Esophagus muscularis mucosa (tissue), 4 donors: Measurements from ENCODE around the gene RNF135. TPM values are rescaled to one million over a fixed set of nuclear protein-coding genes. Genes with fewer than 3 reads are reported as not detected.
"Not testable (repeated sequence)": the region's sequence is repeated elsewhere in the genome, so short reads cannot be mapped to it uniquely, and the experiment has no call there.

Experiments used
- DNase-seq: peaks from one replicate; pipeline ENCODE4 v3.0.0-alpha.2; 2017; ENCODE audit errors: extremely low spot score
- H3K27ac ChIP-seq, 4 donors: fragments of 200-600 bp; sonication (generic); replicated peaks in 1 of 4; 1 replicate in 3 of 4; 2 replicates in 1 of 4; pipeline ENCODE4 v1.5.1; 2016 to 2019; ENCODE audit warnings: mild to moderate bottlenecking in 1 of 4
- H3K27me3 ChIP-seq, 4 donors: fragments of 200-600 bp; sonication (generic); one replicate each; pipeline versions ENCODE4 v1.5.1 to v1.6.0; 2016 to 2019
- H3K36me3 ChIP-seq, 4 donors: fragments of 200-600 bp; sonication (generic); one replicate each; pipeline ENCODE4 v1.5.1; 2016 to 2019
- H3K4me1 ChIP-seq, 4 donors: fragments of 200-600 bp; sonication (generic); one replicate each; pipeline ENCODE4 v1.5.1; 2016 to 2019
- H3K4me3 ChIP-seq, 4 donors: fragments of 200-600 bp; sonication (generic); 1 replicate in 2 of 4; 2 replicates in 2 of 4; pipeline ENCODE4 v1.5.1; 2016 to 2019; ENCODE audit warnings: mild to moderate bottlenecking in 4 of 4, moderate library complexity in 1 of 4
- H3K9me3 ChIP-seq, 4 donors: fragments of 200-600 bp; sonication (generic); 1 replicate in 3 of 4; 2 replicates in 1 of 4; pipeline ENCODE4 v1.5.1; 2016 to 2019
- CTCF ChIP-seq, 3 experiments: fragments of 200-600 bp in 2 of 3; fragments of 450-650 bp in 1 of 3; sonication (generic) in 2 of 3; IDR thresholded peaks; one replicate each; pipeline ENCODE4 v1.5.1; 2017 to 2019; ENCODE audit warnings: antibody characterized with exemption in 3 of 3, mild to moderate bottlenecking in 2 of 3, moderate library complexity in 1 of 3
- EP300 ChIP-seq: sonication (generic); formaldehyde crosslinking; IDR thresholded peaks from one replicate; pipeline ENCODE4 v1.6.1; 2017; ENCODE audit warnings: antibody characterized with exemption
- POLR2A ChIP-seq: fragments of 450-650 bp; IDR thresholded peaks from one replicate; pipeline ENCODE4 v1.6.1; 2017; ENCODE audit warnings: antibody characterized with exemption, moderate library complexity, mild to moderate bottlenecking, low read depth
- POLR2AphosphoS5 ChIP-seq, 2 donors: sonication (generic); formaldehyde crosslinking; IDR thresholded peaks; one replicate each; pipeline ENCODE4 v1.6.1; 2017; ENCODE audit warnings: antibody characterized with exemption in 2 of 2
- WGBS: methylation state at CpG from one replicate; pipeline ENCODE4 v1.1.5; 2018; 5-methylcytosine and 5-hydroxymethylcytosine counted together
- intact Hi-C: fragments of 100-400 bp; cut with DNase I; formaldehyde crosslinking; loops from one replicate; pipeline ENCODE4 v1.15.1; 2023
- total RNA-seq, 4 donors: library from RNA; depleted of rRNA; stranded (reverse); fragments of >200 nt; gene quantifications; one replicate each; pipeline versions ENCODE4 v1.1.0 to v1.2.1, GENCODE V29; 2016

Gene RNF135
- total RNA-seq, 4 donors from 2014 or later, result 20.0 to 28.1 (median 22.9) TPM

GRCh38 chr17:30926516-30926915 is 44.3 kb upstream of the RNF135 start:
- no peaks in the 10 kb centered on the region for H3K9me3 ChIP-seq
- DNase-seq, result no peak
- intact Hi-C loops, result no loop called here
- no peaks in the 10 kb centered on the region for H3K36me3 ChIP-seq
- 81% methylated on average over 6 of the region's 6 CpGs for WGBS
- H3K4me1 ChIP-seq, result peaks cover 10 to 16% (median 15%) of the 10 kb centered on the region in 4 donors
- H3K27ac ChIP-seq, result no peak overlapping the region
- peaks cover 9 to 57% (median 18%) of the 10 kb centered on the region in 4 donors for H3K27me3 ChIP-seq
- H3K4me3 ChIP-seq, result no peak overlapping the region
- TF ChIP-seq CTCF (IDR thresholded peaks at IDR 0.05) (no peak), POLR2AphosphoS5 (IDR thresholded peaks at IDR 0.05) (no peak), POLR2A (no peak), EP300 (no peak)

GRCh38 chr17:30927756-30928155 is 43.1 kb upstream of the RNF135 start:
- 97% methylated on average over 5 of the region's 5 CpGs for WGBS
- Histone ChIP-seq H3K4me3 (no peak overlapping the region), H3K27me3 (peaks cover 0 to 44% (median 7%) of the 10 kb centered on the region in 4 donors), H3K27ac (no peak overlapping the region), H3K4me1 (peaks cover 2 to 3% (median 3%) of the 10 kb centered on the region in 4 donors), H3K9me3 (no peaks in the 10 kb centered on the region), H3K36me3 (no peaks in the 10 kb centered on the region)
- no peak for TF ChIP-seq POLR2AphosphoS5 (IDR thresholded peaks at IDR 0.05)
- TF ChIP-seq EP300, result no peak
- no peak for TF ChIP-seq CTCF (IDR thresholded peaks at IDR 0.05)
- no peak for TF ChIP-seq POLR2A
- intact Hi-C loops, result no loop called here
- DNase-seq, result no peak

GRCh38 chr17:30928584-30928983 is 42.3 kb upstream of the RNF135 start:
- 77% methylated on average over 3 of the region's 3 CpGs for WGBS
- H3K36me3 ChIP-seq, result no peaks in the 10 kb centered on the region
- DNase-seq, result no peak
- H3K4me1 ChIP-seq, result no peaks in the 10 kb centered on the region
- no peak overlapping the region for H3K27ac ChIP-seq
- no peak overlapping the region for H3K4me3 ChIP-seq
- no peaks in the 10 kb centered on the region for H3K9me3 ChIP-seq
- H3K27me3 ChIP-seq, result peaks cover 0 to 36% (median 1%) of the 10 kb centered on the region in 4 donors
- intact Hi-C loops, result no loop called here
- no peak for TF ChIP-seq POLR2AphosphoS5 (IDR thresholded peaks at IDR 0.05)
- TF ChIP-seq CTCF (IDR thresholded peaks at IDR 0.05), result no peak
- TF ChIP-seq POLR2A, result no peak
- TF ChIP-seq EP300, result no peak

- no peak for DNase-seq
- 77% methylated on average over 8 of the region's 8 CpGs for WGBS
- TF ChIP-seq CTCF (IDR thresholded peaks at IDR 0.05) (no peak), POLR2AphosphoS5 (IDR thresholded peaks at IDR 0.05) (no peak), POLR2A (no peak), EP300 (no peak)
- H3K36me3 ChIP-seq, result no peaks in the 10 kb centered on the region
- H3K9me3 ChIP-seq, result no peaks in the 10 kb centered on the region
- no peak overlapping the region for H3K4me3 ChIP-seq
- H3K27me3 ChIP-seq, result peaks cover 0 to 30% (median 0%) of the 10 kb centered on the region in 4 donors
- intact Hi-C loops, result no loop called here
- no peaks in the 10 kb centered on the region for H3K4me1 ChIP-seq
- H3K27ac ChIP-seq, result no peak overlapping the region
Measured at GRCh38 chr17:30929081-30929633, 41.7 kb upstream of the RNF135 start.

GRCh38 chr17:30929861-30930260 is 41.0 kb upstream of the RNF135 start:
- H3K36me3 ChIP-seq, DNase-seq, H3K4me1 ChIP-seq, H3K27ac ChIP-seq, intact Hi-C loops, H3K9me3 ChIP-seq, H3K4me3 ChIP-seq: not testable (repeated sequence)
- whole genome bisulfite sequencing, result 96% methylated on average over 3 of the region's 3 CpGs
- peaks cover 0 to 25% (median 0%) of the 10 kb centered on the region in 4 donors for H3K27me3 ChIP-seq
